T-helper 9 cell (primary cell): ENCODE measurements around the gene AKR1B15.
"Not testable (repeated sequence)": the region's sequence is repeated elsewhere in the genome, so short reads cannot be mapped to it uniquely, and the experiment has no call there.

Source experiments
- DNase-seq: peaks from one replicate; pipeline ENCODE4 v3.0.0-alpha.2; 2020
- total RNA-seq, 2 donors: gene quantifications; one replicate each; lab custom pipeline; 2026; lab: John Stamatoyannopoulos, UW

The AKR1B15 gene
- total RNA-seq = 0 reads per million in 2 donors

DNA sequence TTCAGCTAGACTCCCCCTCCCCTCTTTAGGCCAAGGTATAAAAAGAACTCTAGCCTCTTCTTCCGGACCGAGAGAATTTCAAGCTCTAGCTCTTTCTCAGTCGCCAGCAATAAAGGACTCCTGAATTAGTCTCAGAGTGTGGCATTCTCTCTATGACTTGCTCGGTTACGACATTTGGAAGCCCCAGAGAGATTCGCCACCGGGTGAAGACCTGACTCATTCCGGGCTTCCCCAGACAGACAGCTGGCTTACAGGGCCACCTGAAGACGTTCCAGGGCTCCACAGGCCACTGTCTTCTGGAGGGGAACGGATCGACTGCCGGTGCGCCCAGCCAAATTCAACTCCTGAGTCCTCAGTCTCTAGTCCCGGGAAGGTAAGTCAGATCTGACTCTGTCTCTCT, at the start of gene AKR1B15:
Gene AKR1B15, plus strand, starts transcription at position 234 of the 400 bp plus-strand sequence. CDS start 15,510 bp downstream, outside the sequence.
- DNase-seq = no peak

DNA sequence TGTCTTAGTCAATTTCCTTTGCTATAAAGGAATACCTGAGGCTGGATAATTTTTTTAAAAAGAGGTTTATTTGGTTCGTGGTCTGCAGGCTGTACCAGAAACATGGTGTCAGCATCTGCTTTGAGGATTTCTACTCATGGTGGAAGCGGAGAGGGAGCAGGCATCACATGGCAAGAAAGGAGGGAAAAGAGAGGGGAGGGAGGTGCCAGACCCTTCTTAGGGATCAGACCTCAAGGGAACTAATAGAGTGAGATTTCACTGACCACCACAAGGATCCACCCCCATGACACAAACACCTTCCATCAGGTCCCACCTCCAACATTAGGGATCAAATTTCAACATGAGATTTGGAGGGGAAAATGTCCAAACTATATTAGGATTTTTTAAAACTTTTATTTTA, 48.5 kb upstream of the AKR1B15 start:
- no peak for DNase-seq

DNA sequence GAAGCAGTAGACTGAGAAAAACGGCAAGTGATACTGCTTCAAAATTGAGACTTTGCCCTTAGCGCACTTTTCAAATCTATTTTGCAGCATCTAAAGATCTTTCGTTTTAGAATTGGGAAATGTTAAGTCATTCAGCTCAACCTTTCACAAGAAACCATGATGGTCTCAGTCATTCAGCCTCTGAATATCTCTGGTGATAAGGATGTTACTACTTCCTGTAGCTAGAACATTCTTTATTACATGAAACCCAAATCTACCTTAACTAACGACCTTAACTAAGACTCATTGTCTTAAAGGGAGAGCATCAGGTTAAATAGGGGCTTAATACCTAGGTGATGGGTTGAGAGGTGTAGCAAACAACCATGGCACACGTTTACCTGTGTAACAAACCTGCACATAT, 47.9 kb upstream of the AKR1B15 start:
- DNase-seq = no peak

DNA sequence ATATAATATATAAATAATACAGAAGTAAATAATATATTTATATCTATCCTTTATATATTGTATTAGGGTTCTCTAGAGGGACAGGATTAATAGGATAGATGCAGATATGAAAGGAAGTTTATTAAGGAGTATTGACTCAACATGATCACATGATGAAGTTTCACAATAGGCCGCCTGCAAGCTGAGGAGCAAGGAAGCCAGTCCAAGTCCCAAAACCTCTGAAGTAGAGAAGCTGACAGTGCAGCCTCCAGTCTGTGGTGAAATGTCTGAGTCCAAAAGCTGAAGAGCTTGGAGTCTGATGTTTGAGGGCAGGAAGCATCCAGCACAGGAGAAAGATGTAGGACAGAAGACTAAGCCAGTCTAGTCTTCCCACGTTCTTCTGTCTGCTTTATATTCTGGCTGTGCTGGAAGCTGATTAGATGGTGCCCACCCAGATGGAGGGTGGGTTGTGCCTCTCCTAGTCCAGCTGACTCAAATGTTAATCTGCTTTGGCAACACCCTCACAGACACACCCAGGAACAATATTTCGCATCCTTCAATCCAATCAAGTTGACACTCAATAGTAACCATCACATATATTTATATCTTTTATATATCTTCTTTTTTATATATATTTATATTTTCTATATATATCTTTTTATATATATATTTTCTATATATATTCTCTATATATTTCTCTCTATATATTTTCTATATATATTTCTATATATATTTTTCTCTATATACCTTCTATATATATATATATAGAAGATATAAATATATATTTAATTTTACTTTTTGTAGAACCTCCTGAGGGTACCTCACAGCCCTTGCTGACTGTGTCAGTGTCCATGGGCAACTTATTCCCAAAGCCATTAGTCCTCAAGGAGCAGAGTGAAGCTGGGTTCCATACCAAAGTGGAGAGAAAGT, 46.2 kb upstream of the AKR1B15 start:
- DNase-seq = no peak

DNA sequence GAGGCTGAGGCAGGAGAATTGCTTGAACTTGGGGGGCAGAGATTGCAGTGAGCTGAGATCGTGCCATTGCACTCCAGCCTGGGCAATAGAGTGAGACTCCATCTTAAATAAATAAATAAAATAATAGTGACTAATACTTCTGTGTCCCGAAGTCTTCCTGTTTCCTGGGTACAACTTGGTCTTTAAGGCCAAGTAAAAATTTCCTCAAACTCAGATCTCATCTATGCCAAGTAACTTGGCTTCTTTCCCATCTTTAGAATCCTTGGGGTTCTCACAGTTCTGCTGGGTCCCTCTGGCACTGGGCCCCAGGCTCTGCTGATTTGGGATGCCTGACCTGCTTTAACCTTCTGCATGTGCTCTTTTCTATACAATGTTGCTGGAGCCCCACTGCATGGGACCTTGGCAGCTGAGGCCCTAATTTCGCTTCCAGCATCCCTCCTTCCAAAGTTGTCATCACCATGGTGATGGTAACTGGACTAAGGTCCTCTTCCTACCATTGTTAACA, 44.2 kb upstream of the AKR1B15 start:
- no peak for DNase-seq

DNA sequence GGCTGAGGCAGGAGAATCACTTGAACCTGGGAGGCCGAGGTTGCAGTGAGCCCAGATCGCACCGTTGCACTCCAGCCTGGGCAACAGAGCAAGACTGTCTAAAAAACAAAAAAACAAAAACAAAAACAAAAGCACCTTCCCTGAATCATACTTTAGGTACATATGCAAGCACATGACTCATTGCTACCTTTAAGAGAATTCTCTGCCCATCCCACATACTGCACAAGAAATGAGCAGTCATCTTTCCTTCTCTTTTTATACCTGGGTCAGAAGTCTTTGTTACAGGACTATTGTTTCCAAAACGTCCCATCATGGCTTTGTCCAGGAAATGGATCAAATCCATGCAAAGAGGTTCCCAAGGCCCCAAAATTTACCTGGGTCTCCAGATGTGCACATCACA, 43.1 kb upstream of the AKR1B15 start:
- DNase-seq = no peak

DNA sequence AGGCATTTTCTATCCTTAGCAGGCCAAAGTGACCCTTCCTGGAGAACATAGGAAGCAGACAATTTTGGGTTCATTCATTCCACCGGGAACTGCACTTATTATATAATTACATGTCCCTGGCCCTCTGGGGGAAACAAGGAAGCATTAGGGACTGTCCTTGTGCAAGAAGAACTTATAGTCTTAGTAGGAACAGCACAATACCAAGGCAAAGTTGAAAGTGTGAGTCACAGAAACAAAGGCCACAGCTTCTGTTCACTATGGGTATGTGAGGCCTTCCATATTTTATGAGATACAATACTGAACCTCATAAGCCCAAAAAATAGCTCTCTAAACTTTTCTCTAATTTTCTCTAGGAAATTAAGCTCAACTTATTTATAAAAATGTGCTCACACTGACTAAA, 39.9 kb upstream of the AKR1B15 start:
- DNase-seq = no peak

DNA sequence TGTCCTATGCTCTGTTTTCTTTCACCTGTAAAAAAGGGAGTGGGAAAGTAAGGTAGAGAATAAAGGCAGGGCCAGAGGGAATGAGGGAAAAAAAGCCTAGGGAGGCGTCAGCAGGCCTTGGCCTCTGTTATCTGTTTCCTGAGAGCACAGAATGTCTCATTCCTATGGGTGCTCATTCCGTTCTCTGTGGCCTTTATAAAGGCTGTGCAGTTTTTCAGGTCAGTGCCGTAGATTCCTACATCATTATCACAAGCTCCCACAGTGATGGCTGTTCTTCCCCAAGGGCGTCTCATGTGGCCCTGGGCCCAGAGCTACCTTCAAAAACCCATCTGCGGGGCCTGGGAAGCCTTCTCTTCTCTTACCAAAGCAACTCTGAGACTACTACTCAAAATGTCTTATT, 38.3 kb upstream of the AKR1B15 start:
- no peak for DNase-seq

DNA sequence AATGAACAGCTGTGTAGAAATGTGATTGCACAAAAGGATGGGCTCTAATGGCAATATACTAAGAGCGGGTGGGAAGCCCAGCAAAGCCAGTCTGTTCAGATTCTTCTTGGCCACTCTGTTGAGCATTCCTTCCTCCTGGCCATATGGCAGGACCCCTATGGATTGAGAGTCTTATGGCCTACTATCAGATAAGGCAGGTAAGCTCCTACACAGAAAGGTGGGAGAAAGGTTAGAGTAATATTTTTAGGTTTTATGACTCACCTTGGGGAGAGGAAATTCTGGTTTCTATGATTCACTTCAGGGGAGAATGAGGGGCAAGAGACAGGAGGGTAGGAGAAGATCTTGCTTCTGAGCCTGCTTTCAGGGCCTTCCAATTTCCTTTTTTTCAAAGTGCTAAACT, 36.6 kb upstream of the AKR1B15 start:
- no peak for DNase-seq

DNA sequence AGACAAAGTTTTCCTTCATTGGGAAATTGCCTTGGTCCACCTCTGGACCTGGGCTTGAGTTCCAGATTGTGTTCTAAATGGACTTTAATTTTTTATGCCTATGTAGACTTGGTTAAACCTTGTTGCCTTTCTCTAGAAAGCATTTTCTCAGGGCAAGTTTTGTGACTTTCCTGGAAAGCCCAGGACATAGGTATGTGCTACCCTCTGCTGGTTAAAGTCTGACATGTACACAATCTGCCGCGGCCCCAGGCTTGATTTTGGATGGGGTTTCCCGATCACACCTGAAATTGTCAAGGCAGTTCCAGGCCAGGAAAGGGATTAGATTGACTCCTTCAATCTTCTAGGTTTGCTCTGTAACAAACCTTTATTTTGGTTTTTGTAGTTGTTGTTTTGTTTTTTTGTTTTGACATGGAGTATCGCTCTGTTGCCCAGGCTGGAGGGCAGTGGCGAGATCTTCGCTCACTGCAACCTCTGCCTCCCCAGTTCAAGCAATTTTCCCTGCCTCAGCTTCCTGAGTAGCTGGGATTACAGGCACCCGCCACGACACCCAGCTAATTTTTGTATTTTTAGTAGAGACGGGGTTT, 35.6 kb upstream of the AKR1B15 start:
- DNase-seq = peak; percentile 4

DNA sequence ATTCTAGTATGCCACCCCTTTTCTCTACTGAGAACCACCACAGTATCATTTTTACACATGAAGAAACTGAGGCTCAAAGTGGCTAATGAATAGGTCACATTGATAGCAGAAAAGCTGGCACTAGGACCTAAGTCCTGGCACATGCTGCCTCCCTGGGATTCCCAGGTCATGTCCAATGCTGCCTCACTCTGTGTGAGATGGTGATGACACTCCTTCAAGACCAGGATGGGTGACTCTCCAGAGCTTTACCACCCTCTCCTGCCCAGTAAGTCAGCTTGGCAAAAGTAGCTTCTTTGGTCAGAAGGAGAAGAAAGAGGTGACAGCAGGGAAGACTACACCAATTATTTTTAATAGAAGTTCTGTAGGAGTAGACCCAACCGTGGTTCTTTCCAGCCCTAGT, 34.8 kb upstream of the AKR1B15 start:
- no peak for DNase-seq

DNA sequence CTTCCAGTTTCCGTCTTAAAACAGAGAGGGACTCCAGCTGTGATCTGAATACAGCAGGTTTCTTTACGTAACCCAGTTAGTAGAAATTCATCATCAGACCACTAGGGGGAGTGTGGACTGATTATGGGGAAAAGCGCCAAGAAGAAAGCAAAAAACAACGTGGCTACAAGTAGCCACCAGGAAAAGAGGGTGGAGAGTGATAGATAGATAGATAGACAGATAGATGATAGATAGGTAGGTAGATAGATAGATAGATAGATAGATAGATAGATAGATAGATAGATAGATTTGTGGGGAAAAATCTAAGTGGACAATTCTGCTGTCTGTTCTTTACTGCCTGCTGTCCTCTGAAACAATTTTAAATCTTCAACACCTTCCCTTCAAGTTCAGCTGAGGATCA, 34.2 kb upstream of the AKR1B15 start:
- no peak for DNase-seq

DNA sequence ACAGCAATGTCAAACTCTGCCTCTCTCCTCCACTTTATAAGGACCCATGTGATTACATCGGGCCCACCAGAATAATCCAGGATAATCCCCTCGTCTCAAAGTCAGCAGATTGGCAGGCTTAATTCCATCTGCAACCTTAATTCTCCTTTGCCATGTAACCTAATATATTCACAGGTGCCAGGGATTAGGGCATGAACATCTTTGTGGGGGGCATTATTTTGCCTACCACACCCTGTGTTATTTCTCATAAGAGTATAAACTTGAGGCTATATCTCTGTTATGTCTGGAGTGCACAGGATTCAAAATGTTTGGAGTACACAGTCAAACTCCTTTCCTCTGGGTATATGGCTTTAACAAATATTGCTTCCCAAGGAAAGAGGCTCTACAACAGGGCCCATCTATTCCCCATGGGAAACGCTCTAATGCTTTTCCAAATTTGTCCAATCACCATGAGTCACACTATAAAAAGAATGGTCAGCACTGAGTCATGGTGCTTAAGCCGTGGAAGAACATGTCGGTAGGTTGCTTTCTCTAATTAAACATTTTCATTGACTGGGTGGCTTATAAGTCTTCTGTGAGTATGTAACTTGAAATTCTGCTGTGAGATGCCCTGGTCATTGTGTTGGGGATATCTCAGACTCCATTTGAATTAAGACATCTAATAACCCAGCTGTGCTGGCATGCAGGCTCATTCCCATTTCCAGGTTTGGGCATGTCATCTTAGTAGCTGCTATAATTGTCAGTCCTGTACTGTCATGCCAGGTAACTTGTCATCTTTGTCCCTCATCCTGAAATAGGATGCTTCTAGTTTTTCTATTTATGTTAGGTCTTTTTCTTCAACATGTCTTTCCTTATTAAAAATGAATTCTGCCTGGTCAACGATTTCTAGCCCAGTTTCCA, 33.1 kb upstream of the AKR1B15 start:
- DNase-seq = no peak

DNA sequence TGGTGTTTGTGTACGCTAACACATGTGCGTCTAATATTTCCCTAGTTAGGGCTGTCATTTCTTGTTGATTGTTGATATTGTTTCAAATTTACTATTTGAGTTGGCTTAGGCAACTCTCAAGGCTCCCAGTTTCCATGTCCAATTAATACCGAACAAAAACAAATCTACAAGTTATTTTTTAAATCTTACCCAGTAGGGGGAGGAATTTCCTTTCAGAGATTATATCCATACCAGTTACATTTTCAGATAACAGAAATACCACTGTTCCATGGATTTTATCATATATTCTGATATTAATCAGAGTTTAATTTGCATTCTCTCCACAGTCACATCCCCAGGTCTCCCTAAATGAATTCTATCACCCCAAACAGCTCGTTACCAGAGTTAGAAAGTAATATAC, 28.8 kb upstream of the AKR1B15 start:
- no peak for DNase-seq

DNA sequence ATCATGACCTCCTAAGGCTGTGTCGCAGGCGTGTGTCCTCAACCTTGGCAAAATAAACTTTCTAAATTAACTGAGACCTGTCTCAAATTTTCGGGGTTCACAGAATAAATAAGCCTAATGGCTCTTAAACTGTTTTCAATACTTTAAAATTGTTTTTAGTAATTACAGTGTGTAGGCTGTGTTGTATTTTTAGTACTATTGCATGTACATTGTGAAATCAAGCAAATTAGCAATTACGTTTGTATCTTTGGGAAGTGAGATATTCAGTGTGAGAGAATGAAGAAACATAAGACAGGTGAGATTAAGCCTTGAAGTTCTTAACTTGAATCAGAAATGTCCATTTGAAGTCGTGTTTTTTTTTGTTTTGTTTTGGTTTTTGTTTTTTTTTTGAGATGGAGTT, 26.3 kb upstream of the AKR1B15 start:
- DNase-seq = no peak

DNA sequence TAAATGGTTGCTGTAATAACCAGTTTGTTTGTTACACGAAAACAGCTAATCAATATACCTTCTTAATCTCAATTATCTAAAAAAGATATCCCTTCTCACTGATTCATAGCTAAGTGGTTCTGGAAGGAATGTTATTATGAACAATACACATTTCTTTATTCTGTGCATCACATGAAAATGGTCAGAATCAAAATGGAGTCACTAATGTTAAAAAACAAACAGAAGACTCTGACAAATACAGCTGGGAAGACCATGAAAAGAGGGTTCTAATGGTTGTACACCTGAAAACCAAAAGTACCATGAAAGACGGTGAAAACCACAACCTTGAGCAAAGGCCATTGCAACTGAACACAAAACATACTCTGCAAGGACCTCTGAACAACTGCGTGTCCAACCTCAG, 23.5 kb upstream of the AKR1B15 start:
- DNase-seq = not testable (repeated sequence)

DNA sequence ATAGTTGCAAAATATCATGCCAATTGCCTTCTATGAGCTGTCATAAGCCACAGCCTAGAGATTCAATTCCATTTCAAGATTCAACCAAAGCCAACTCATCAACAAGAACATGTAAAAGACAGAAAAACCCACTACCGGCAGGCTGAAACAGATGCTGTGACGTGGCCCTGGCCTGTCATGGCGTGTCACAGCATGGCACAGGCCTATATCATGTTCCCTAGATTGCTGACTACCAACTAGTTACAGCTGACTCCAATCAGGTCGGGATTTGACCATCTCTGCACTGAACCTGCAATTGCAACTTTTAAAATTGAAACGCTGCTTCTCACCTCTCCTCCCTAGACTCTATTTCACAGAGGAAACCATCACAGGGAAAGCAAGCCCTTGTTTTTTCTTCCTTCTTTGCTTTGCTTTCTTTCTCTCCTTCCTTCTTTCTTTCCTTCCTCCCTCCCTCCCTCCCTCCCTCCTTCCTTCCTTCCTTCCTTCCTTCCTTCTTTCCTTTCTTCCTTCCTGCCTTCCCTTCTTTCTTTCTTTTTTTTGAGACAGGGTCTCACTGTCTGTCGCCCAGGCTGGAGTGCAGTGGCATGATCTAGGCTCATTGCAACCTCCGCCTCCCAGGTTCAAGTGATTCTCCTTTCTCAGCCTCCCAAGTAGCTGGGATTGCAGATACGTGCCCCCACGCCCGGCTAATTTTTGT, 22.2 kb upstream of the AKR1B15 start:
- not testable (repeated sequence) for DNase-seq

DNA sequence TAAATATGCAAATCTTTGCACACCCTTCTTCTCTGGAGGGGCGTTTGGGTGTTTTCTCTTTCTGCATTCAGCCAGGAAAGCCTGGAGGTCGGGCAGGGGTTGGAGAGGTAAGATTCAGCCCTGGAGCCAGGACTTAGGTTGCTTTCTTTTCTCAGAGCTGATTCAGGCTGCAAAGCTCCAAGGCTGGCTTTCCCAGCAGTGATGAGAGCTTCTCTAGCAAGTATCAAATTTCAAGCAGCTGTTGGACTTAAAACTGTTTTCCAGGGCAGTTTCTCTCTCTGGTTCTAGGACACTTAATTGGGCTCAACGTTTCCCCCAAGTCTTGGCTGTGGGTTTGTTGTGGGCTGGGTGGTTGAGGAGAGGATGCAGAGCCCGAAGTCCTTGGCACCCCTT, 20.9 kb upstream of the AKR1B15 start:
- no peak for DNase-seq

DNA sequence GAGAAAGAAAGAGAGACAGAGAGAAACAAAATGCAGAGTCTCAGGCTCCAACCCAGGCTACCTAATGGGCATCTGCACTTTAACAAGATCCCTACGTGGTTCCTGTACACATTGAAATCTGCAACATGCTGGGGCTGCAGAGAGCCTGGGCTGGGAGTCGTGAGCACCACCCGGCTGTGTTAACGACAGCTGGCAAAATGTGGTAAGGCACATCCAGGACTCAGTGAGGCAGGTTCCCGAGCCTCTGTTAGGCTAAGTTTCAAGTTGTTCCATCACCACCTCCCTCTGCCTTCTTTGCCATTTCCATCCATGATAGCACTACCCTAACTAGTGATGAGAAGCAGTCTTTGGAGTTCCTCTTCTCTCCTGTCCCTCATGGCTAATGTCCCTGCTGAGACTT, 20.2 kb upstream of the AKR1B15 start:
- no peak for DNase-seq

DNA sequence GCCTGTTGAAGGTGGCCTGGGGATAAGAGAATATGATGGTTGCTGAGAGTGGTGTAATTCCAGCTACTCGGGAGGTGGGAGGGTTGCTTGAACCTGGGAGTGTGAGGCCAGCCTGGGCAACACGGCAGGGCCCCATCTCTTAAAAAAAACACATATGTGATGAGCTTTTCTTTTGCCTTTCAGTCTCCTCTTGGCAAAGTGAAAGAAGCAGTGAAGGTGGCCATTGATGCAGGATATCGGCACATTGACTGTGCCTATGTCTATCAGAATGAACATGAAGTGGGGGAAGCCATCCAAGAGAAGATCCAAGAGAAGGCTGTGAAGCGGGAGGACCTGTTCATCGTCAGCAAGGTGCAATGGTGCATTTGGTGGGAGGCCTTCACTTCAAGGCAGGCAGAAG, 18.4 kb upstream of the AKR1B15 start:
- no peak for DNase-seq

DNA sequence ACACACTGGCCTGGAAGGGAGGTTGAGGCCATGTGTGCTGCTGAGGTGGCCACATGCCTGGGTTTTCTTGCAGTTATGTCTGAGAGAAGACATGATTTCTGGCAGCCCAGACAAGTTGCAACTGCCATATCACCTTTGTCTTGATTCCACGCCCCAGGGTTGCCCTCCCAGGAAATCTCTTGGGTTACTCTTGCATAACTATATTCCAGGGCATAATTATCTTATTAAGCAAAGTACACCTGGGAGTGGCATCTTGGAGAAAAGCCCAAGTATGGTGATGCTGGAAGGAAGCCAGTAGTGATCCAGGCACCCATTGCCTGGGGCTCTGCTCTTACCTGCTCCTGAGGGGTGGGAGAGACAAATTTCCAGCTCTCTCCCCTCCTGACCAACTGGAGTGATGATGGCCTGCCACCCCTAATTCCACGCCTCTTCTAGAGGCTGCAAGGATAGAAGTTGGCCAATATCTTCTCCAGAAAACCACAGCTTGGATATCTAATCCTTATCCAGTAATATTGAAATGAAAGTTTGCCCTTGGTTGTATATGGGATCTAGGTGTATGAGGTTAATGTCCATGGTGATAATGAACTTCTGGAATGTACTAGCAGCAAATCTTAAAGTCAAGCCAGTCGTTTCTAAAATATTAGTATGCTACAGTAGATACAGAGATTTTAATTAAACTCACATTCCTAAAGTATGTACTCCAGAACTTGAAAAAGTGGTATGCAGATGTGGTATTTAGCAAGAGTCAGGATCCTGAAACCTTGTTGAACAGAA, 16.5 kb upstream of the AKR1B15 start:
- no peak for DNase-seq

DNA sequence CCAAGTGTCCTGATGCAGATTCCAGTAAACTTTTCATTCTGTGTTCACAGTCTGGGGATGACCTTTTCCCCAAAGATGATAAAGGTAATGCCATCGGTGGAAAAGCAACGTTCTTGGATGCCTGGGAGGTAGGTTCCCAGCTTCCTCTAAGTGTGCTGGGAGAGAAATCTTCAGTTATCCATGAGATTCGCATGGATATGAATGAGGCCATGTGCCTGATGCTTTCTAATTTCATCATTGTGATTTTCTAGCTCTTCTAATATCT, 16.0 kb upstream of the AKR1B15 start:
- DNase-seq = no peak
